ENCODE data around the gene OR2A42.
"Not testable (repeated sequence)": the region's sequence is repeated elsewhere in the genome, so short reads cannot be mapped to it uniquely, and the experiment has no call there.

- not testable (repeated sequence) for TF ChIP-seq CTCF, POLR2A, EP300 (IDR thresholded peaks at IDR 0.05)
These were observed 22.2 kb downstream of the OR2A42 start for GRCh38 chr7:144217200-144217599.

All from stomach (tissue), 4 donors.